HG03460 (cell line): Measurements from ENCODE around the gene TPST2.
A peak's percentile ranks its signal among the peaks of the same experiment; 100 is the strongest.
"Not testable (repeated sequence)": the region's sequence is repeated elsewhere in the genome, so short reads cannot be mapped to it uniquely, and the experiment has no call there.

ENCODE experiments used
- ATAC-seq: cut with Tn5 transposase; IDR thresholded peaks from one replicate; pipeline ENCODE4 v1.9.1; 2021; ENCODE audit not compliant: unreplicated experiment

Gene TPST2

GRCh38 chr22:26536056-26536761, 53.7 kb downstream of the TPST2 start:
- ATAC-seq: no peak

GRCh38 chr22:26535603-26535908, 54.4 kb downstream of the TPST2 start:
- ATAC-seq: no peak

DNA sequence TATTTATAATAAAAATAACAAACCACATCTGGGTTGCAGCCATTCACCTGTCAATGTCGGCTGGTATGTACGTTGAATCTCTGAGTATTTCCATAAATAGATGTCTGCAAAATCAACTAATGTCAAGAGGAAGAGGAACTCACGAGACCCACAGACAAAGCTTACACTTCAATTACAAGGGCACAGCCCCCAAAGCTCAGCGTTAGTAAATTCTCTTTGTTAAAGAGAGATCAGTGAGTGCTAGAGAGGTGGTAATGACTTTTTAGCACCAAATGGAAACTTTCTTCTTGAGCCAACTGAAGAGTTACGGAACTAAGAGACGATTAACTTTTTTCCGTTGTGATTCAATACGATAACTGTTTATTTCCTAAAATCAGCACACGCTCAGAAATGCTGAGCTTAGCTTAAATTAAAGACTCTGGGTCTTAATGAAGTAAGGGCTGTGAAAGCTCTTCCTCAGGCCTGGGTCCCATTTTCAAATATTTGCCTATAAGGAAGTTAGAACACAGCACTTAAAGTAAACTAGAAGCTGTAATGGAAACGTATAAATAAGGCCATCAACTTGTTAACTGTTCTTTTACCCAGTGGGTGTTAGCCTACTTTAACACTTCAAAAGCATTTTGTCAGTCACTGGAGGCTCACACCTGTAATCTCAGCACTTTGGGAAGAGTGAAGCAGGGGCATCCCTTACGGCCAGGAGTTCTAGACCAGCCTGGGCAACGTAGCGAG, 54.9 kb downstream of the TPST2 start:
- ATAC-seq: no peak

DNA sequence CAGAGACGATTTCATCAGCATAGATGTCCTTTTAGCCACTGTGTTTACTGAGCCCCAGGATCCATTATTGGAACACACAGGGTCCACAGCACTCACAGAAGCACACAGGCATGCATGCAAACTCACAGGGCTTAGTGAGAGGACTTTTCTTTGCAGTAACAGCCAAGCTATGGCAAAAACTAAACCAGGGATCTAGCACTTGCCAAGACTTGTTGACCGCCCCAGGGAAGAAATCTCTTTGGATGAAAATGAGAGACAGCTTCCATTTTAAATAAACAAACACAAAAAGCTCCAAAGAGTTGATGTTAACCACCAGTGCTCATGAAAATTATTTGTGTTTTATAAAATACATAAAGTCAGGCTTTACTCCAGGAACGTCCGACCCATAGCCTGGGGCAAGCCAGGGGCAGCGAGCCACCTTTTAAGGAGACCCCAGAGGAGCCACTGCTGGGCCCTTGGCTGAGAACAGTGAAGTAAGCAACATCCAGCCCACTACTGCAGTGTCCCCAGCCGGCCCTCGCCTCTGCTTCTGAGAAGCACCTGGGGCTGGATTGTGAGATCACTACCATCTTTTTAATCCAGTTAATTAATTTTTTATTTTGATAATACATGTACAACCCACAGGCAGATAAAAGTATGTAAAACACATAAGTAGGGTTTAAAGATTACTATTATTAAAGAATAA, 55.6 kb downstream of the TPST2 start:
- no peak for ATAC-seq

DNA sequence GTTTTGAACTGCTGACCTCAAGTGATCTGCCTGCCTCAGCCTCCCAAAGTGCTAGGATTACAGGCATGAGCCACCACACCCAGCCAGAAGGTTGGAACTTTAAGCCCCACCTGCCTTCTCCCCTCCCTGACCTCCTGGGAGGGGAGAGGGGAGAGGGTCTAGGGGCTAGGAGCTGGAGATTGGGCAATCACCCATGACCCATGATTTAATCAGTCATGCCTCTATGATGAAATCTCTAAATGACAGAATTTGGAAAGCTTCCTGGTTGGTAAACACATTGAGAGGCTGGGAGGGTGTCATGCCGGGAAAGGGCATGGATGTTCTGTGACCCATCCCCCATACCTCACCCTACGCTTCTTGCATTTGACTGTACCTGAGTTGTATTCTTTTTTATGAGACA, 60.6 kb downstream of the TPST2 start:
- ATAC-seq: no peak

- ATAC-seq: not testable (repeated sequence)
Observed at GRCh38 chr22:26528518-26528917, 61.4 kb downstream of the TPST2 start.

DNA sequence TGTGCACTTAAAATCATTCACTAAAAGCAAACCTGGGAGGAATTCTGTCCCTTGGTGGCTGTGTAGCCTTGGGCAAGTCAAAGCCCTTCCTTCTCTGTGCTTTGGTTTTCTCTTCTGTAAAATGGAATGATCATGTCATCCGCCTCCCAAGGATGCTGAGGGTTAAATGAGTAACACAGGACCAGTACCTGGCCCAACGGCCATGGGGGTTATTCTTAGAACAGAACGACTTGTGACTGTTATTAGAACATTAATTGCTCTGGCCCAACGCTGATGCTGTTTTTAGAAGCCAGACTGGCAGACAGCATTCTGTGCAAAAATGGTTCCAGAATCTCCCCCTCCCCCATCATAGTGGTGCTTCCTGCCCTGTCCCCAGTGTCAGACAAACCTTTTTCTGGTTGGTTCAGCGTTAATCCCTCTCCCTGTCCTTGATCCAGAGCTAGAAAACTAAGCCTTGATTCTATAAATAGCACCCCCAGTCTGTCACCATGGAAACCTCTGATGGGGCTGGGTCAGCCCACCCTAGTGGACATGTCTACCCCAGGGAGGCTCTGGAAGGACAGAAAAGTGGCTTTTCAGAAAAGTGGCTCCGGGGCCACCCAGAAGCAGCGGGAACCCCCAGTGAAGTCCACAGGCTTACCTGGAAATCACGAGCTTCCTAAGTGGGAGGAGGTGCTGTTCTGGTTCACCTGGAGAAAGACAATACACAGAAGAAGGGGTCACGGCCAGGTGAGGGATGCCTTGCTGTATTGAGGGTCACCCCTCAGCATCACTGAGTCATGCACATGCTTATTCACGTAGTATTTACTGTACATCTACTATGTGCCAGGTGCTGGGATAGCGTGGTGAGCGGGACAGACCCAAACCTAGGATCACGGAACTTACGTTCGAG, 62.1 kb downstream of the TPST2 start:
- ATAC-seq: no peak

- ATAC-seq: no peak
Observed at GRCh38 chr22:26527167-26527566, 62.8 kb downstream of the TPST2 start.

DNA sequence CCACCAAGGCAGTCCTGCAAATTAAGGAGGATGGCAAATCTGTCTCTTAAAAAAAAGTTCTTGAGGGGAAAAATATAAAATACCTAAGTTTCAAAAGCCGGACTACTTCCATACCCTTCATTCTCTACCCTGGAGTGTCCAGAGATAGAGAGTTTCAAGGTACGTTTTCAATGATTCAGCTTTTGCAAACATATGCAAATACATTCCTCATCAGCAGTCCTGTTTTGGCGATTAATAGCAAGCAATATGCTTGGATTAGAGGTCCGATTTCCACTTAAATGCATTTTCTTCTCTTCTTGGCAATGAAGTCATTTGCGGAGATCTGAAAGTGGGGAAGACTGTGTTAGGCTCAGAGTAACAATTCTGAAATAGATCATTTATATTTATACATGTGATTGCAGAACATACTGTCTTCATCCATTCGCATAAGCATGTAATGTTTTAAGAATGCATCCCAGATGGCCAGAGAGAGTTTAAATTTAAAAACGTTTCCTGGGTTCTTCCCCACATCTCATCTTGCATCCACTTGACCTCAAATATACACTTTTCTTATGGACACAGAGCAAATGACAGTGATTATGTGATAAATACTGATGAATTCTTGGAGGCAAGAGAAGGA, 63.9 kb downstream of the TPST2 start:
- ATAC-seq: no peak

- no peak for ATAC-seq
Observed at GRCh38 chr22:26524870-26525269, 65.1 kb downstream of the TPST2 start.

- ATAC-seq: no peak
Observed at GRCh38 chr22:26522592-26522991, 67.3 kb downstream of the TPST2 start.

- no peak for ATAC-seq
Observed at GRCh38 chr22:26522012-26522411, 67.9 kb downstream of the TPST2 start.

DNA sequence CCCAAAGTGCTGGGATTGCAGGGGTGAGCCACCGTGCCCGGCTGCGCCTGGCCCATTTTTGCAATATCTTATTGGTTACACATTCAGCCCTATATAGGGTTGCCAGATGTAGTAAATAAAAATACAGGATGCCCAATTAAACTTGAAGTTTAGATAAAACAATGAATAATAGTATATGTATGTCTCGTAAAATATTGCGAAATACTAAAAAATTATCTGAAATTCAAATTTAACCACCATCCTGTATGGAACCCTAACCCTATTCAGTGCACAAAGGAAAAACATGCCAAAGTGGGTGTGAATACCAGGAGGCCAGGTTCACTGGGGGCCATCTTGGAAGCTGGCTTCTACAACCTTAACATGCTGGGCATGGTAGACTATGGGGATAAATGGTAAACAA, 72.5 kb downstream of the TPST2 start:
- no peak for ATAC-seq

DNA sequence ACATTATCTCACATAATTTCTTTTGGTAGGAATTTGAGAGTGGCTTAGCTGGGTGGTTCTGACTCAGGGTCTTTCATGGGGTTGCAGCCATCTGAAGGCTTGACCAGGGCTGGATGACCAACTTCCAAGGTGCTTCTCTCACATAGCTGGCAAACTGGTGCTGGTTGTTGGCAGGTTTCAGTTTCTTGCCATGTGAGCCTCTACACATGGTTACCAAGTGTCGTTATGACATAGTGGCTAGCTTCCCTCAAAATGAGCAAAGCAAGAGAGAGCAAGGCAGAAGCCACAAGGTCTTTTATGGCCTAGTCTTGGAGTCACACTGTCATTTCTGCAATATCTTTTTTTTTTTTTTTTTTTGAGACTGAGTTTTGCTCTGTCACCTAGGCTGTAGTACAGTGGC, 73.4 kb downstream of the TPST2 start:
- no peak for ATAC-seq

- no peak for ATAC-seq
Observed at GRCh38 chr22:26515931-26516330, 74.0 kb downstream of the TPST2 start.

DNA sequence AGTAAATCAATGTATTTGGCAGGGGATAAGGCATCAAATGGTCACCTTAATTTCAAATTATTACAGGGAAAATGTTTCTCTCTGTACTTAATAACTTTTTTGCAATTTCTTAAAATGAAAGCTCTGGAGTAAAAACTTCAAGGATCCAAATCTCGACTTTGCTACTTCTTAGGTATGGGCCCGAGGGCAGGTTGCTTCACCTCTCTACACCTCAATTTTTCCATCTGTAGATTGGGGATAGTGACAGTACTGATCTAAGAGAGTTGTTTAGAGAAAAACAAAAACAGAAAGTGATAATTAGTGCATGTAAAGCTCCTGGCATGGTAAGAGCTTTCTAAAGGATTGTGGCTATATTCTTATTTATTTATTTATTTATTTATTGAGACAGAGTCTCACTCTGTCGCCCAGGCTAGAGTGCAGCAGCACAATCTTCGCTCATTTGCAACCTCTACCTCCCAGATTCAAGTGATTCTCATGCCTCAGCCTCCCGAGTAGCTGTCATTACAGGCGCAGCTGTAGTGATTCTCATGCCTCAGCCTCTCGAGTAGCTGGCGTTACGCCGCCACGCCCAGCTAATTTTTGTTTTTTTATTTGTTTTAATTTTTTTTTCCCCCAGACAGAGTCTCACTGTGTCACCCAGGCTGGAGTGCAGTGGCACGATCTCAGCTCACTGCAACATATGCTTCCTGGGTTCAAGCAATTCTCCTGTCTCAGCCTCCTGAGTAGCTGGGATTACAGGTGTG, 75.3 kb downstream of the TPST2 start:
- no peak for ATAC-seq

- no peak for ATAC-seq
Observed at GRCh38 chr22:26513838-26514237, 76.1 kb downstream of the TPST2 start.

GRCh38 chr22:26512149-26512793, 77.7 kb downstream of the TPST2 start, which contains the start of gene TFIP11:
TFIP11 (minus strand) TSS chr22:26512473; CDS start chr22:26510272, 2,201 bp downstream.
- ATAC-seq: peak; percentile 94

GRCh38 chr22:26508148-26508547, 81.8 kb downstream of the TPST2 start:
- no peak for ATAC-seq

GRCh38 chr22:26503758-26504157, 86.2 kb downstream of the TPST2 start:
- no peak for ATAC-seq
